Kidney (tissue), 14 donors: ENCODE results near the gene LRRC4C. TPM values are rescaled to one million over a fixed set of nuclear protein-coding genes. Genes with fewer than 3 reads are reported as not detected.
A peak's percentile ranks its signal among the peaks of the same experiment; 100 is the strongest.

ENCODE experiments used
- DNase-seq, 5 donors: peaks; one replicate each; pipeline ENCODE4 v3.0.0-alpha.2; 2013 to 2020
- FAIRE-seq: peaks from 2 replicates; lab custom pipeline; 2012; peaks lifted over from hg19 to GRCh38; lab: Jason Lieb, UNC
- H3K27ac ChIP-seq, 2 donors: one replicate each; pipeline ENCODE4 v1.7.0; 2013; ENCODE audit warnings: low read depth in 2 of 2, low read length in 2 of 2, inconsistent platforms in 1 of 2
- H3K27me3 ChIP-seq: one replicate; pipeline ENCODE4 v1.7.1; 2013; ENCODE audit warnings: low read length, inconsistent platforms; ENCODE audit not compliant: control insufficient read depth, insufficient read depth
- H3K36me3 ChIP-seq, 3 donors: one replicate each; pipeline versions ENCODE4 v1.7.0 to v1.7.1; 2013; ENCODE audit warnings: low read length in 3 of 3, control low read depth in 1 of 3, inconsistent platforms in 1 of 3; ENCODE audit not compliant: insufficient read depth in 3 of 3, control insufficient read depth in 2 of 3
- H3K4me1 ChIP-seq, 3 donors: one replicate each; pipeline versions ENCODE4 v1.7.0 to v1.7.1; 2013; ENCODE audit warnings: low read length in 3 of 3, inconsistent platforms in 1 of 3, low read depth in 1 of 3; ENCODE audit not compliant: control insufficient read depth in 2 of 3, insufficient read depth in 2 of 3
- H3K4me3 ChIP-seq, 3 donors: one replicate each; pipeline versions ENCODE4 v1.7.0 to v1.8.1; 2013; ENCODE audit warnings: low read length in 3 of 3, control low read depth in 1 of 3, inconsistent platforms in 1 of 3
- H3K9ac ChIP-seq, 3 donors: one replicate each; pipeline versions ENCODE4 v1.7.0 to v1.7.1; 2013; ENCODE audit warnings: low read length in 3 of 3, control low read depth in 1 of 3, inconsistent platforms in 1 of 3
- H3K9me3 ChIP-seq, 3 donors: one replicate each; pipeline versions ENCODE4 v1.7.0 to v1.7.1; 2013; ENCODE audit warnings: low read length in 3 of 3, control low read depth in 1 of 3, inconsistent platforms in 1 of 3; ENCODE audit not compliant: control insufficient read depth in 2 of 3, insufficient read depth in 1 of 3
- CTCF ChIP-seq: IDR thresholded peaks from 3 replicates; pipeline ENCODE4 v1.5.1; 2012; ENCODE audit warnings: mild to moderate bottlenecking, moderate library complexity, borderline replicate concordance; ENCODE audit not compliant: insufficient read depth; ENCODE audit errors: extremely low read depth
- intact Hi-C: fragments of 100-400 bp; cut with DNase I; formaldehyde crosslinking; loops from one replicate; pipeline ENCODE4 v1.11.1; 2022
- polyA plus RNA-seq: library from polyadenylated mRNA; stranded (reverse); fragments of 350-450 nt; fragmentation: Illumina TruSeq; extraction: RNeasy Lipid Tissue Mini Kit (QIAGEN cat#74804); gene quantifications from one replicate; pipeline ENCODE4 v1.2.3, GENCODE V29; 2014; ENCODE audit warnings: low read depth, low replicate concordance; ENCODE audit not compliant: insufficient read depth
- total RNA-seq: library from RNA; stranded (reverse); fragmentation: NEBNext Ultra II Directional; extraction: Animal tissue kit (Norgen Biotek cat#: 25700); gene quantifications from one replicate; pipeline ENCODE4 v1.2.1, GENCODE V29; 2021
- donor health status: control.
- donor health status: control.
- donor health status: control.
- donor health status: control.
- donor health status: control.
- donor health status: DM: yes; HTN: yes; CAD: no.
- donor health status: Normal renal cell carcinoma (clear cell type).

Gene LRRC4C
- total and polyA plus RNA-seq, 2 donors from 2014 or later = 0.26 to 1.6 TPM

- Histone ChIP-seq H3K9ac (no peak overlapping the region), H3K36me3 (no peaks in the 10 kb centered on the region)
These were observed 1171.3 kb downstream of the LRRC4C start for GRCh38 chr11:40287916-40288803.

GRCh38 chr11:40286137-40286536 lies 1173.3 kb downstream of the LRRC4C start:
- H3K27ac ChIP-seq = no peak overlapping the region
- no peaks in the 10 kb centered on the region for H3K9me3 ChIP-seq
- no peak overlapping the region for H3K9ac ChIP-seq
- FAIRE-seq (no peak), DNase-seq (no peak)
- H3K36me3 ChIP-seq = no peaks in the 10 kb centered on the region
- intact Hi-C loops = no loop called here
- no peaks in the 10 kb centered on the region for H3K4me1 ChIP-seq
- no peak overlapping the region for H3K4me3 ChIP-seq
- no peak for TF ChIP-seq CTCF
- no peaks in the 10 kb centered on the region for H3K27me3 ChIP-seq

More at GRCh38 chr11:40287916-40288803, 1171.3 kb downstream of the LRRC4C start:
- no peak for TF ChIP-seq CTCF
- Histone ChIP-seq H3K27me3 (no peaks in the 10 kb centered on the region), H3K4me3 (no peak overlapping the region), H3K4me1 (no peaks in the 10 kb centered on the region), H3K9me3 (no peaks in the 10 kb centered on the region), H3K27ac (no peak overlapping the region)
- intact Hi-C loops = no loop called here
- FAIRE-seq (no peak), DNase-seq (peak in 2 of 5 donors; percentile 31 to 41)

GRCh38 chr11:40285558-40285957 lies 1173.9 kb downstream of the LRRC4C start:
- H3K9me3 ChIP-seq = no peaks in the 10 kb centered on the region
- DNase-seq = no peak
- no peaks in the 10 kb centered on the region for H3K4me1 ChIP-seq
- H3K4me3 ChIP-seq = no peak overlapping the region
- no peaks in the 10 kb centered on the region for H3K27me3 ChIP-seq
- no peak for TF ChIP-seq CTCF
- H3K9ac ChIP-seq = no peak overlapping the region
- no peak for FAIRE-seq
- no peak overlapping the region for H3K27ac ChIP-seq
- no peaks in the 10 kb centered on the region for H3K36me3 ChIP-seq
- intact Hi-C loops = no loop called here
